GM11168 (cell line): ENCODE data around the gene IFT43.

Source experiments
- in situ Hi-C: fragments of 300-500 bp; cut with MboI; formaldehyde crosslinking; loops from one replicate; pipeline ENCODE4 v1.12.0; 2022; ENCODE audit warnings: low sequenced_read_pairs; ENCODE audit not compliant: unreplicated experiment

Gene IFT43

GRCh38 chr14:75979648-75980565 is 5.7 kb upstream of the IFT43 start:
- in situ Hi-C loops: loop anchor here (5.0 to 10.0 kb wide), 2 partner anchors 63 to 265 kb away; no protein-coding TSS in a partner anchor

- in situ Hi-C loops: loop anchor here (5.0 to 10.0 kb wide), 2 partner anchors 64 to 266 kb away; no protein-coding TSS in a partner anchor
Observed at GRCh38 chr14:75980856-75981255, 4.7 kb upstream of the IFT43 start.

GRCh38 chr14:75981426-75982265 is 3.9 kb upstream of the IFT43 start, which contains the start of gene TGFB3:
Gene TGFB3 (minus strand): TSS chr14:75981995. CDS start chr14:75980893, 1,102 bp downstream.
- in situ Hi-C loops: loop anchor here (5.0 to 10.0 kb wide), 2 partner anchors 64 to 267 kb away; no protein-coding TSS in a partner anchor

GRCh38 chr14:75982266-75983018 is 3.1 kb upstream of the IFT43 start:
- in situ Hi-C loops: loop anchor here (5.0 to 10.0 kb wide), 2 partner anchors 65 to 268 kb away; no protein-coding TSS in a partner anchor

GRCh38 chr14:75983019-75983358 is 2.6 kb upstream of the IFT43 start:
- in situ Hi-C loops: loop anchor here (5.0 to 10.0 kb wide), 2 partner anchors 66 to 268 kb away; no protein-coding TSS in a partner anchor

- in situ Hi-C loops: loop anchor here (5.0 to 10.0 kb wide), 2 partner anchors 67 to 270 kb away; no protein-coding TSS in a partner anchor
Observed at GRCh38 chr14:75984674-75985073, 889 bp upstream of the IFT43 start.

- in situ Hi-C loops: loop anchor here (10.0 kb wide), 1 partner anchor 272 kb away; no protein-coding TSS in a partner anchor
Observed at GRCh38 chr14:75986439-75986765, 839 bp downstream of the IFT43 start.

- in situ Hi-C loops: loop anchor here (10.0 kb wide), 1 partner anchor 273 kb away; no protein-coding TSS in a partner anchor
Observed at GRCh38 chr14:75987201-75987970, 1.8 kb downstream of the IFT43 start.

GRCh38 chr14:75989134-75989533 is 3.6 kb downstream of the IFT43 start:
- in situ Hi-C loops: loop anchor here (10.0 kb wide), 1 partner anchor 274 kb away; no protein-coding TSS in a partner anchor

- in situ Hi-C loops: no loop called here
Observed at GRCh38 chr14:75990297-75990696, 4.7 kb downstream of the IFT43 start.

- in situ Hi-C loops: no loop called here
Observed at GRCh38 chr14:75991753-75992152, 6.2 kb downstream of the IFT43 start.

- in situ Hi-C loops: no loop called here
Observed at GRCh38 chr14:75993567-75994041, 8.0 kb downstream of the IFT43 start.

GRCh38 chr14:75995372-75996041 is 9.9 kb downstream of the IFT43 start:
- in situ Hi-C loops: no loop called here

GRCh38 chr14:75996488-75996887 is 10.9 kb downstream of the IFT43 start:
- in situ Hi-C loops: no loop called here

GRCh38 chr14:75999511-76000190 is 14.1 kb downstream of the IFT43 start:
- in situ Hi-C loops: no loop called here

- in situ Hi-C loops: no loop called here
Observed at GRCh38 chr14:76002383-76002782, 16.8 kb downstream of the IFT43 start.

- in situ Hi-C loops: no loop called here
Observed at GRCh38 chr14:76006253-76006652, 20.7 kb downstream of the IFT43 start.

GRCh38 chr14:76007379-76007778 is 21.8 kb downstream of the IFT43 start:
- in situ Hi-C loops: no loop called here
